WERI-Rb-1 (cell line): Measurements from ENCODE around the gene PARD3B.

Source experiments
- DNase-seq: peaks from one replicate; pipeline ENCODE4 v3.0.0-alpha.2; 2020
- H3K27ac ChIP-seq: fragments of 250-450 bp; sonication (Bioruptor Pico); 2 replicates; pipeline ENCODE4 v1.5.1; 2020; ENCODE audit warnings: mild to moderate bottlenecking, moderate library complexity
- H3K27me3 ChIP-seq: fragments of 250-450 bp; sonication (Bioruptor Pico); 2 replicates; pipeline ENCODE4 v1.5.1; 2021; ENCODE audit warnings: mild to moderate bottlenecking, low read depth, moderate library complexity; ENCODE audit not compliant: insufficient read depth, severe bottlenecking
- H3K36me3 ChIP-seq: fragments of 250-450 bp; sonication (Bioruptor Pico); 2 replicates; pipeline ENCODE4 v1.5.1; 2020; ENCODE audit warnings: mild to moderate bottlenecking, moderate library complexity
- H3K4me3 ChIP-seq: 2 replicates; pipeline ENCODE4 v1.5.1; 2011; ENCODE audit warnings: low read depth, mild to moderate bottlenecking, control low read depth, low read length
- H3K9me3 ChIP-seq: fragments of 250-450 bp; sonication (Bioruptor Pico); 2 replicates; pipeline ENCODE4 v1.5.1; 2021; ENCODE audit warnings: mild to moderate bottlenecking, moderate library complexity; ENCODE audit not compliant: severe bottlenecking
- CTCF ChIP-seq: IDR thresholded peaks from 2 replicates; pipeline ENCODE4 v1.5.1; 2011; ENCODE audit warnings: low read depth, mild to moderate bottlenecking, control low read depth, inconsistent platforms, low read length

PARD3B gene

GRCh38 chr2:205612636-205613035 lies 1067.4 kb downstream of the PARD3B start:
- Histone ChIP-seq H3K9me3 (no peaks in the 10 kb centered on the region), H3K27me3 (no peaks in the 10 kb centered on the region), H3K36me3 (no peaks in the 10 kb centered on the region), H3K4me3 (no peak overlapping the region), H3K27ac (no peak overlapping the region)
- no peak for TF ChIP-seq CTCF
- DNase-seq: no peak

GRCh38 chr2:205613970-205614559 lies 1068.8 kb downstream of the PARD3B start:
- H3K9me3 ChIP-seq: no peaks in the 10 kb centered on the region
- no peaks in the 10 kb centered on the region for H3K27me3 ChIP-seq
- no peak overlapping the region for H3K27ac ChIP-seq
- no peak for TF ChIP-seq CTCF
- no peak overlapping the region for H3K4me3 ChIP-seq
- no peaks in the 10 kb centered on the region for H3K36me3 ChIP-seq
- DNase-seq: no peak

GRCh38 chr2:205614965-205615364 lies 1069.7 kb downstream of the PARD3B start:
- H3K27me3 ChIP-seq: no peaks in the 10 kb centered on the region
- no peak overlapping the region for H3K4me3 ChIP-seq
- no peak overlapping the region for H3K27ac ChIP-seq
- no peak for TF ChIP-seq CTCF
- H3K9me3 ChIP-seq: no peaks in the 10 kb centered on the region
- DNase-seq: no peak
- H3K36me3 ChIP-seq: no peaks in the 10 kb centered on the region

- no peak overlapping the region for H3K27ac ChIP-seq
- H3K36me3 ChIP-seq: no peaks in the 10 kb centered on the region
- no peaks in the 10 kb centered on the region for H3K9me3 ChIP-seq
- H3K4me3 ChIP-seq: no peak overlapping the region
- DNase-seq: no peak
- no peaks in the 10 kb centered on the region for H3K27me3 ChIP-seq
- TF ChIP-seq CTCF: no peak
Observed at GRCh38 chr2:205617905-205618304, 1072.6 kb downstream of the PARD3B start.

- Histone ChIP-seq H3K4me3 (no peak overlapping the region), H3K27ac (no peak overlapping the region), H3K36me3 (no peaks in the 10 kb centered on the region), H3K9me3 (no peaks in the 10 kb centered on the region), H3K27me3 (no peaks in the 10 kb centered on the region)
- no peak for TF ChIP-seq CTCF
- DNase-seq: no peak
Observed at GRCh38 chr2:205619600-205619999, 1074.3 kb downstream of the PARD3B start.

- Histone ChIP-seq H3K27ac (no peak overlapping the region), H3K36me3 (no peaks in the 10 kb centered on the region), H3K27me3 (no peaks in the 10 kb centered on the region), H3K9me3 (no peaks in the 10 kb centered on the region), H3K4me3 (no peak overlapping the region)
- no peak for TF ChIP-seq CTCF
- no peak for DNase-seq
Observed at GRCh38 chr2:205627085-205627484, 1081.8 kb downstream of the PARD3B start.
